Measurements from ENCODE around the gene PRKAG1. TPM values are rescaled to one million over a fixed set of nuclear protein-coding genes. Genes with fewer than 3 reads are reported as not detected.

PRKAG1 gene
- total RNA-seq, 1 experiment from 2014 or later: 41.6 TPM

DNA sequence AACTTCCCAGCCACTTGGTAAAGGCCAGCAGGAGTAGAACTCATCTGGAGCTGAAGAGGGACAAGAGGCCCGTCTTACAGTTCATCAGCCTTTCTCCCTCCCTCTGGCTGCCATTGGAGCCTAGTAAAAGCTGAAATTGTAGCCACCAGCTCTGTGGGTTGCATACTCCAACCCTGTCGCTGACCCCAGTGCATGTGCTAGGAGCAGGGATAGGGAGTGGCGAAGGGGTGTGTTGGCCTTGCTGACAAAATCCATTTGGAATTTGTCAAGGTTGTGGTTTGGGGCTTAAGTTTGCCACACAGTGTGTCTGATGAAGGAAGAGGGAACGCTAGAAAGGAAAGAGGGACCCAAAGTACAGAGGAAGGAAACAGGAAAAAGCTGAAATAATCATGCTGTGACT, 57.2 kb downstream of the PRKAG1 start:
- ChIA-PET CTCF (interaction anchor here (1.3 to 1.5 kb wide), 2 partner anchors 27 to 36 kb away, joined by 5 to 7 read pairs; no protein-coding TSS in a partner anchor), POLR2A (no interaction called here)
- Mint-ChIP-seq H3K9me3 (no peaks in the 10 kb centered on the region), H3K4me1 (peaks cover 33% of the 10 kb centered on the region), H3K27ac (no peak overlapping the region), H3K4me3 (no peak overlapping the region), H3K36me3 (no peaks in the 10 kb centered on the region), H3K27me3 (ENCODE audit: low read depth) (peaks cover 8% of the 10 kb centered on the region)
- ATAC-seq (no peak), DNase-seq (ENCODE audit: low spot score) (no peak)
- TF ChIP-seq ESRRA (CRISPR knock-in tag; IDR thresholded peaks at IDR 0.05; ENCODE audit: borderline replicate concordance) (no peak), RELA (CRISPR knock-in tag; IDR thresholded peaks at IDR 0.05; ENCODE audit: borderline replicate concordance) (no peak), SP1 (CRISPR knock-in tag; conservative IDR thresholded peaks at IDR 0.05) (no peak), ATF1 (CRISPR knock-in tag; IDR thresholded peaks at IDR 0.05) (no peak), ZSCAN18 (CRISPR knock-in tag; IDR thresholded peaks at IDR 0.05) (no peak), CREB1 (CRISPR knock-in tag; IDR thresholded peaks at IDR 0.05) (no peak), ZNF121 (CRISPR knock-in tag; IDR thresholded peaks at IDR 0.05) (no peak), CREM (CRISPR knock-in tag; IDR thresholded peaks at IDR 0.05) (no peak), ZNF423 (CRISPR knock-in tag; IDR thresholded peaks at IDR 0.05) (no peak), MXD4 (CRISPR knock-in tag; IDR thresholded peaks at IDR 0.05; ENCODE audit: borderline replicate concordance) (no peak), FOXK1 (CRISPR knock-in tag; IDR thresholded peaks at IDR 0.05) (no peak), ZNF317 (CRISPR knock-in tag; IDR thresholded peaks at IDR 0.05; ENCODE audit: borderline replicate concordance, low read depth) (no peak), E2F4 (CRISPR knock-in tag; IDR thresholded peaks at IDR 0.05; ENCODE audit: borderline replicate concordance, low read depth) (no peak), ZNF671 (CRISPR knock-in tag; IDR thresholded peaks at IDR 0.05) (no peak), GRHL2 (CRISPR knock-in tag; IDR thresholded peaks at IDR 0.05; ENCODE audit: insufficient replicate concordance, severe bottlenecking) (no peak)
- TF ChIP-seq, protein P1, sequence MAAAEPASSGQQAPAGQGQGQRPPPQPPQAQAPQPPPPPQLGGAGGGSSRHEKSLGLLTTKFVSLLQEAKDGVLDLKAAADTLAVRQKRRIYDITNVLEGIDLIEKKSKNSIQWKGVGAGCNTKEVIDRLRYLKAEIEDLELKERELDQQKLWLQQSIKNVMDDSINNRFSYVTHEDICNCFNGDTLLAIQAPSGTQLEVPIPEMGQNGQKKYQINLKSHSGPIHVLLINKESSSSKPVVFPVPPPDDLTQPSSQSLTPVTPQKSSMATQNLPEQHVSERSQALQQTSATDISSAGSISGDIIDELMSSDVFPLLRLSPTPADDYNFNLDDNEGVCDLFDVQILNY (CRISPR knock-in tag; IDR thresholded peaks at IDR 0.05): no peak
- TF ChIP-seq, protein P2, sequence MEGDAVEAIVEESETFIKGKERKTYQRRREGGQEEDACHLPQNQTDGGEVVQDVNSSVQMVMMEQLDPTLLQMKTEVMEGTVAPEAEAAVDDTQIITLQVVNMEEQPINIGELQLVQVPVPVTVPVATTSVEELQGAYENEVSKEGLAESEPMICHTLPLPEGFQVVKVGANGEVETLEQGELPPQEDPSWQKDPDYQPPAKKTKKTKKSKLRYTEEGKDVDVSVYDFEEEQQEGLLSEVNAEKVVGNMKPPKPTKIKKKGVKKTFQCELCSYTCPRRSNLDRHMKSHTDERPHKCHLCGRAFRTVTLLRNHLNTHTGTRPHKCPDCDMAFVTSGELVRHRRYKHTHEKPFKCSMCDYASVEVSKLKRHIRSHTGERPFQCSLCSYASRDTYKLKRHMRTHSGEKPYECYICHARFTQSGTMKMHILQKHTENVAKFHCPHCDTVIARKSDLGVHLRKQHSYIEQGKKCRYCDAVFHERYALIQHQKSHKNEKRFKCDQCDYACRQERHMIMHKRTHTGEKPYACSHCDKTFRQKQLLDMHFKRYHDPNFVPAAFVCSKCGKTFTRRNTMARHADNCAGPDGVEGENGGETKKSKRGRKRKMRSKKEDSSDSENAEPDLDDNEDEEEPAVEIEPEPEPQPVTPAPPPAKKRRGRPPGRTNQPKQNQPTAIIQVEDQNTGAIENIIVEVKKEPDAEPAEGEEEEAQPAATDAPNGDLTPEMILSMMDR (IDR thresholded peaks at IDR 0.05): no peak
- TF ChIP-seq, protein P3, sequence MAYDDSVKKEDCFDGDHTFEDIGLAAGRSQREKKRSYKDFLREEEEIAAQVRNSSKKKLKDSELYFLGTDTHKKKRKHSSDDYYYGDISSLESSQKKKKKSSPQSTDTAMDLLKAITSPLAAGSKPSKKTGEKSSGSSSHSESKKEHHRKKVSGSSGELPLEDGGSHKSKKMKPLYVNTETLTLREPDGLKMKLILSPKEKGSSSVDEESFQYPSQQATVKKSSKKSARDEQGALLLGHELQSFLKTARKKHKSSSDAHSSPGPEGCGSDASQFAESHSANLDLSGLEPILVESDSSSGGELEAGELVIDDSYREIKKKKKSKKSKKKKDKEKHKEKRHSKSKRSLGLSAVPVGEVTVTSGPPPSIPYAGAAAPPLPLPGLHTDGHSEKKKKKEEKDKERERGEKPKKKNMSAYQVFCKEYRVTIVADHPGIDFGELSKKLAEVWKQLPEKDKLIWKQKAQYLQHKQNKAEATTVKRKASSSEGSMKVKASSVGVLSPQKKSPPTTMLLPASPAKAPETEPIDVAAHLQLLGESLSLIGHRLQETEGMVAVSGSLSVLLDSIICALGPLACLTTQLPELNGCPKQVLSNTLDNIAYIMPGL (CRISPR knock-in tag; IDR thresholded peaks at IDR 0.05): no peak
- TF ChIP-seq, protein P4, sequence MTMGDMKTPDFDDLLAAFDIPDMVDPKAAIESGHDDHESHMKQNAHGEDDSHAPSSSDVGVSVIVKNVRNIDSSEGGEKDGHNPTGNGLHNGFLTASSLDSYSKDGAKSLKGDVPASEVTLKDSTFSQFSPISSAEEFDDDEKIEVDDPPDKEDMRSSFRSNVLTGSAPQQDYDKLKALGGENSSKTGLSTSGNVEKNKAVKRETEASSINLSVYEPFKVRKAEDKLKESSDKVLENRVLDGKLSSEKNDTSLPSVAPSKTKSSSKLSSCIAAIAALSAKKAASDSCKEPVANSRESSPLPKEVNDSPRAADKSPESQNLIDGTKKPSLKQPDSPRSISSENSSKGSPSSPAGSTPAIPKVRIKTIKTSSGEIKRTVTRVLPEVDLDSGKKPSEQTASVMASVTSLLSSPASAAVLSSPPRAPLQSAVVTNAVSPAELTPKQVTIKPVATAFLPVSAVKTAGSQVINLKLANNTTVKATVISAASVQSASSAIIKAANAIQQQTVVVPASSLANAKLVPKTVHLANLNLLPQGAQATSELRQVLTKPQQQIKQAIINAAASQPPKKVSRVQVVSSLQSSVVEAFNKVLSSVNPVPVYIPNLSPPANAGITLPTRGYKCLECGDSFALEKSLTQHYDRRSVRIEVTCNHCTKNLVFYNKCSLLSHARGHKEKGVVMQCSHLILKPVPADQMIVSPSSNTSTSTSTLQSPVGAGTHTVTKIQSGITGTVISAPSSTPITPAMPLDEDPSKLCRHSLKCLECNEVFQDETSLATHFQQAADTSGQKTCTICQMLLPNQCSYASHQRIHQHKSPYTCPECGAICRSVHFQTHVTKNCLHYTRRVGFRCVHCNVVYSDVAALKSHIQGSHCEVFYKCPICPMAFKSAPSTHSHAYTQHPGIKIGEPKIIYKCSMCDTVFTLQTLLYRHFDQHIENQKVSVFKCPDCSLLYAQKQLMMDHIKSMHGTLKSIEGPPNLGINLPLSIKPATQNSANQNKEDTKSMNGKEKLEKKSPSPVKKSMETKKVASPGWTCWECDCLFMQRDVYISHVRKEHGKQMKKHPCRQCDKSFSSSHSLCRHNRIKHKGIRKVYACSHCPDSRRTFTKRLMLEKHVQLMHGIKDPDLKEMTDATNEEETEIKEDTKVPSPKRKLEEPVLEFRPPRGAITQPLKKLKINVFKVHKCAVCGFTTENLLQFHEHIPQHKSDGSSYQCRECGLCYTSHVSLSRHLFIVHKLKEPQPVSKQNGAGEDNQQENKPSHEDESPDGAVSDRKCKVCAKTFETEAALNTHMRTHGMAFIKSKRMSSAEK (CRISPR knock-in tag; IDR thresholded peaks at IDR 0.05; ENCODE audit: borderline replicate concordance): no peak
- TF ChIP-seq, protein P5, sequence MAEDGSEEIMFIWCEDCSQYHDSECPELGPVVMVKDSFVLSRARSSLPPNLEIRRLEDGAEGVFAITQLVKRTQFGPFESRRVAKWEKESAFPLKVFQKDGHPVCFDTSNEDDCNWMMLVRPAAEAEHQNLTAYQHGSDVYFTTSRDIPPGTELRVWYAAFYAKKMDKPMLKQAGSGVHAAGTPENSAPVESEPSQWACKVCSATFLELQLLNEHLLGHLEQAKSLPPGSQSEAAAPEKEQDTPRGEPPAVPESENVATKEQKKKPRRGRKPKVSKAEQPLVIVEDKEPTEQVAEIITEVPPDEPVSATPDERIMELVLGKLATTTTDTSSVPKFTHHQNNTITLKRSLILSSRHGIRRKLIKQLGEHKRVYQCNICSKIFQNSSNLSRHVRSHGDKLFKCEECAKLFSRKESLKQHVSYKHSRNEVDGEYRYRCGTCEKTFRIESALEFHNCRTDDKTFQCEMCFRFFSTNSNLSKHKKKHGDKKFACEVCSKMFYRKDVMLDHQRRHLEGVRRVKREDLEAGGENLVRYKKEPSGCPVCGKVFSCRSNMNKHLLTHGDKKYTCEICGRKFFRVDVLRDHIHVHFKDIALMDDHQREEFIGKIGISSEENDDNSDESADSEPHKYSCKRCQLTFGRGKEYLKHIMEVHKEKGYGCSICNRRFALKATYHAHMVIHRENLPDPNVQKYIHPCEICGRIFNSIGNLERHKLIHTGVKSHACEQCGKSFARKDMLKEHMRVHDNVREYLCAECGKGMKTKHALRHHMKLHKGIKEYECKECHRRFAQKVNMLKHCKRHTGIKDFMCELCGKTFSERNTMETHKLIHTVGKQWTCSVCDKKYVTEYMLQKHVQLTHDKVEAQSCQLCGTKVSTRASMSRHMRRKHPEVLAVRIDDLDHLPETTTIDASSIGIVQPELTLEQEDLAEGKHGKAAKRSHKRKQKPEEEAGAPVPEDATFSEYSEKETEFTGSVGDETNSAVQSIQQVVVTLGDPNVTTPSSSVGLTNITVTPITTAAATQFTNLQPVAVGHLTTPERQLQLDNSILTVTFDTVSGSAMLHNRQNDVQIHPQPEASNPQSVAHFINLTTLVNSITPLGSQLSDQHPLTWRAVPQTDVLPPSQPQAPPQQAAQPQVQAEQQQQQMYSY (CRISPR knock-in tag; IDR thresholded peaks at IDR 0.05): no peak
